ENCODE results near the gene CFAP61. TPM values are rescaled to one million over a fixed set of nuclear protein-coding genes. Genes with fewer than 3 reads are reported as not detected.

CFAP61 gene
- total RNA-seq, 1 experiment from 2014 or later: 0.61 TPM

DNA sequence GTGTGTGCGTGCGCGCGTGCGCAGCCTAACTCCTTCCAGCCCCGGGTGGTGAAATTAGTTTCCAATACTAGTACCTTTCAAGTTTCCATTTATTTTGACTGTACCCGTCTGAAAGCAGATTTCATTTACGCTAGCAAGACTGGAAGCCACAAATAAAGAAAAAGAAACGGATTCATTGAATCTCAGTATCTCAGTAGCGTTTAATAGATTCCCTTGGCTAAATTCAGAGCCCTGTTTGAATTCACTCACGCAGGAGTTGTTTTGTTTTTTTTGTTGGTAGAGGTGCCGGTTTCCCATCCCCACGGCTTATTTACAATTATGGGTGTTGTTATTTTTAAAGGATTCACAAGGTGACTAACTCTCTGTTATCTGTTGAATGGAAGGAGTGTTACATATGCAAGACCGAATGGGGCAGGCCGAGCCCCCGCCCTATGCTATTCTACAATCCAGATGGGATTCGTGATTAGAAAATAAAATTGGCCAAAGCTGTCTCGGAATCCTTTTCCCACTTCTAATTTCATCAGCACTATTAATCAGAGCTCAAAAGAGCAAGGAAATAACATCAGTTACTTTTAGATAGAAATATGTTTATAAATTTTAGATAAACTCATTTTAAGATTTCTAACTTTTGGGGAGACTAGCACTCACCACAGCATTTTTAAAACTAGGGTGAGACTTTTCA lies 313.3 kb downstream of the CFAP61 start:
- POLR2A ChIA-PET: no interaction called here
- Mint-ChIP-seq H3K27ac (no peak overlapping the region), H3K4me1 (peaks cover 36% of the 10 kb centered on the region), H3K4me3 (peak overlapping the region; percentile 68), H3K9me3 (no peaks in the 10 kb centered on the region), H3K36me3 (no peaks in the 10 kb centered on the region), H3K27me3 (ENCODE audit: low read depth) (peaks cover 83% of the 10 kb centered on the region)
- DNase-seq (ENCODE audit: low spot score): no peak
- ATAC-seq: no peak
- TF ChIP-seq GTF2I (CRISPR knock-in tag; conservative IDR thresholded peaks at IDR 0.05) (no peak), OVOL2 (CRISPR knock-in tag; IDR thresholded peaks at IDR 0.05; ENCODE audit: borderline replicate concordance) (no peak), PRRX2 (CRISPR knock-in tag; IDR thresholded peaks at IDR 0.05) (no peak), NR3C1 (CRISPR knock-in tag; conservative IDR thresholded peaks at IDR 0.05; ENCODE audit: low read depth) (no peak), SMAD3 (CRISPR knock-in tag; IDR thresholded peaks at IDR 0.05; ENCODE audit: borderline replicate concordance) (no peak), IRF1 (CRISPR knock-in tag; IDR thresholded peaks at IDR 0.05) (no peak), GABPB1 (CRISPR knock-in tag; IDR thresholded peaks at IDR 0.05) (no peak), ZBTB21 (CRISPR knock-in tag; IDR thresholded peaks at IDR 0.05; ENCODE audit: borderline replicate concordance) (no peak), CBFB (CRISPR knock-in tag; IDR thresholded peaks at IDR 0.05; ENCODE audit: low read depth) (no peak), TCF7 (CRISPR knock-in tag; IDR thresholded peaks at IDR 0.05; ENCODE audit: low read depth) (no peak), ZNF263 (CRISPR knock-in tag; IDR thresholded peaks at IDR 0.05; ENCODE audit: low read depth) (no peak), ESRRA (CRISPR knock-in tag; IDR thresholded peaks at IDR 0.05; ENCODE audit: borderline replicate concordance) (no peak)
- TF ChIP-seq, protein P1, sequence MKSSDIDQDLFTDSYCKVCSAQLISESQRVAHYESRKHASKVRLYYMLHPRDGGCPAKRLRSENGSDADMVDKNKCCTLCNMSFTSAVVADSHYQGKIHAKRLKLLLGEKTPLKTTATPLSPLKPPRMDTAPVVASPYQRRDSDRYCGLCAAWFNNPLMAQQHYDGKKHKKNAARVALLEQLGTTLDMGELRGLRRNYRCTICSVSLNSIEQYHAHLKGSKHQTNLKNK (CRISPR knock-in tag; IDR thresholded peaks at IDR 0.05): no peak
- TF ChIP-seq, protein P2, sequence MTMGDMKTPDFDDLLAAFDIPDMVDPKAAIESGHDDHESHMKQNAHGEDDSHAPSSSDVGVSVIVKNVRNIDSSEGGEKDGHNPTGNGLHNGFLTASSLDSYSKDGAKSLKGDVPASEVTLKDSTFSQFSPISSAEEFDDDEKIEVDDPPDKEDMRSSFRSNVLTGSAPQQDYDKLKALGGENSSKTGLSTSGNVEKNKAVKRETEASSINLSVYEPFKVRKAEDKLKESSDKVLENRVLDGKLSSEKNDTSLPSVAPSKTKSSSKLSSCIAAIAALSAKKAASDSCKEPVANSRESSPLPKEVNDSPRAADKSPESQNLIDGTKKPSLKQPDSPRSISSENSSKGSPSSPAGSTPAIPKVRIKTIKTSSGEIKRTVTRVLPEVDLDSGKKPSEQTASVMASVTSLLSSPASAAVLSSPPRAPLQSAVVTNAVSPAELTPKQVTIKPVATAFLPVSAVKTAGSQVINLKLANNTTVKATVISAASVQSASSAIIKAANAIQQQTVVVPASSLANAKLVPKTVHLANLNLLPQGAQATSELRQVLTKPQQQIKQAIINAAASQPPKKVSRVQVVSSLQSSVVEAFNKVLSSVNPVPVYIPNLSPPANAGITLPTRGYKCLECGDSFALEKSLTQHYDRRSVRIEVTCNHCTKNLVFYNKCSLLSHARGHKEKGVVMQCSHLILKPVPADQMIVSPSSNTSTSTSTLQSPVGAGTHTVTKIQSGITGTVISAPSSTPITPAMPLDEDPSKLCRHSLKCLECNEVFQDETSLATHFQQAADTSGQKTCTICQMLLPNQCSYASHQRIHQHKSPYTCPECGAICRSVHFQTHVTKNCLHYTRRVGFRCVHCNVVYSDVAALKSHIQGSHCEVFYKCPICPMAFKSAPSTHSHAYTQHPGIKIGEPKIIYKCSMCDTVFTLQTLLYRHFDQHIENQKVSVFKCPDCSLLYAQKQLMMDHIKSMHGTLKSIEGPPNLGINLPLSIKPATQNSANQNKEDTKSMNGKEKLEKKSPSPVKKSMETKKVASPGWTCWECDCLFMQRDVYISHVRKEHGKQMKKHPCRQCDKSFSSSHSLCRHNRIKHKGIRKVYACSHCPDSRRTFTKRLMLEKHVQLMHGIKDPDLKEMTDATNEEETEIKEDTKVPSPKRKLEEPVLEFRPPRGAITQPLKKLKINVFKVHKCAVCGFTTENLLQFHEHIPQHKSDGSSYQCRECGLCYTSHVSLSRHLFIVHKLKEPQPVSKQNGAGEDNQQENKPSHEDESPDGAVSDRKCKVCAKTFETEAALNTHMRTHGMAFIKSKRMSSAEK (CRISPR knock-in tag; IDR thresholded peaks at IDR 0.05; ENCODE audit: borderline replicate concordance): no peak
- TF ChIP-seq, protein P3, sequence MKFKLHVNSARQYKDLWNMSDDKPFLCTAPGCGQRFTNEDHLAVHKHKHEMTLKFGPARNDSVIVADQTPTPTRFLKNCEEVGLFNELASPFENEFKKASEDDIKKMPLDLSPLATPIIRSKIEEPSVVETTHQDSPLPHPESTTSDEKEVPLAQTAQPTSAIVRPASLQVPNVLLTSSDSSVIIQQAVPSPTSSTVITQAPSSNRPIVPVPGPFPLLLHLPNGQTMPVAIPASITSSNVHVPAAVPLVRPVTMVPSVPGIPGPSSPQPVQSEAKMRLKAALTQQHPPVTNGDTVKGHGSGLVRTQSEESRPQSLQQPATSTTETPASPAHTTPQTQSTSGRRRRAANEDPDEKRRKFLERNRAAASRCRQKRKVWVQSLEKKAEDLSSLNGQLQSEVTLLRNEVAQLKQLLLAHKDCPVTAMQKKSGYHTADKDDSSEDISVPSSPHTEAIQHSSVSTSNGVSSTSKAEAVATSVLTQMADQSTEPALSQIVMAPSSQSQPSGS (CRISPR knock-in tag; IDR thresholded peaks at IDR 0.05; ENCODE audit: borderline replicate concordance, low read depth): no peak
- TF ChIP-seq, protein P4, sequence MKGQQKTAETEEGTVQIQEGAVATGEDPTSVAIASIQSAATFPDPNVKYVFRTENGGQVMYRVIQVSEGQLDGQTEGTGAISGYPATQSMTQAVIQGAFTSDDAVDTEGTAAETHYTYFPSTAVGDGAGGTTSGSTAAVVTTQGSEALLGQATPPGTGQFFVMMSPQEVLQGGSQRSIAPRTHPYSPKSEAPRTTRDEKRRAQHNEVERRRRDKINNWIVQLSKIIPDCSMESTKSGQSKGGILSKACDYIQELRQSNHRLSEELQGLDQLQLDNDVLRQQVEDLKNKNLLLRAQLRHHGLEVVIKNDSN (CRISPR knock-in tag; IDR thresholded peaks at IDR 0.05): no peak
- CTCF ChIA-PET: no interaction called here

- Mint-ChIP-seq H3K36me3 (no peaks in the 10 kb centered on the region), H3K4me1 (peaks cover 41% of the 10 kb centered on the region), H3K27me3 (ENCODE audit: low read depth) (peaks cover 83% of the 10 kb centered on the region), H3K4me3 (peak overlapping the region; percentile 81), H3K27ac (no peak overlapping the region), H3K9me3 (no peaks in the 10 kb centered on the region)
- ChIA-PET POLR2A (no interaction called here), CTCF (interaction anchor here (1.3 kb wide), 1 partner anchor 227 kb away, joined by 6 read pairs; no protein-coding TSS in a partner anchor)
- TF ChIP-seq ZNF416 (CRISPR knock-in tag; IDR thresholded peaks at IDR 0.05) (no peak), E2F1 (CRISPR knock-in tag; IDR thresholded peaks at IDR 0.05) (no peak), ZNF317 (CRISPR knock-in tag; IDR thresholded peaks at IDR 0.05; ENCODE audit: borderline replicate concordance, low read depth) (no peak)
- TF ChIP-seq, protein P5, sequence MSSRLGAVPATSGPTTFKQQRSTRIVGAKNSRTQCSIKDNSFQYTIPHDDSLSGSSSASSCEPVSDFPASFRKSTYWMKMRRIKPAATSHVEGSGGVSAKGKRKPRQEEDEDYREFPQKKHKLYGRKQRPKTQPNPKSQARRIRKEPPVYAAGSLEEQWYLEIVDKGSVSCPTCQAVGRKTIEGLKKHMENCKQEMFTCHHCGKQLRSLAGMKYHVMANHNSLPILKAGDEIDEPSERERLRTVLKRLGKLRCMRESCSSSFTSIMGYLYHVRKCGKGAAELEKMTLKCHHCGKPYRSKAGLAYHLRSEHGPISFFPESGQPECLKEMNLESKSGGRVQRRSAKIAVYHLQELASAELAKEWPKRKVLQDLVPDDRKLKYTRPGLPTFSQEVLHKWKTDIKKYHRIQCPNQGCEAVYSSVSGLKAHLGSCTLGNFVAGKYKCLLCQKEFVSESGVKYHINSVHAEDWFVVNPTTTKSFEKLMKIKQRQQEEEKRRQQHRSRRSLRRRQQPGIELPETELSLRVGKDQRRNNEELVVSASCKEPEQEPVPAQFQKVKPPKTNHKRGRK (CRISPR knock-in tag; IDR thresholded peaks at IDR 0.05; ENCODE audit: borderline replicate concordance): no peak
- no peak for DNase-seq (ENCODE audit: low spot score)
- ATAC-seq: no peak
Observed at GRCh38 chr20:20366551-20366875, 314.2 kb downstream of the CFAP61 start.
